Esophagus muscularis mucosa (tissue), 4 donors: ENCODE results near the gene SLC16A13. TPM values are rescaled to one million over a fixed set of nuclear protein-coding genes. Genes with fewer than 3 reads are reported as not detected.

ENCODE experiments used
- DNase-seq: peaks from one replicate; pipeline ENCODE4 v3.0.0-alpha.2; 2017; ENCODE audit errors: extremely low spot score
- H3K27ac ChIP-seq, 4 donors: fragments of 200-600 bp; sonication (generic); replicated peaks in 1 of 4; 1 replicate in 3 of 4; 2 replicates in 1 of 4; pipeline ENCODE4 v1.5.1; 2016 to 2019; ENCODE audit warnings: mild to moderate bottlenecking in 1 of 4
- H3K27me3 ChIP-seq, 4 donors: fragments of 200-600 bp; sonication (generic); one replicate each; pipeline versions ENCODE4 v1.5.1 to v1.6.0; 2016 to 2019
- H3K36me3 ChIP-seq, 4 donors: fragments of 200-600 bp; sonication (generic); one replicate each; pipeline ENCODE4 v1.5.1; 2016 to 2019
- H3K4me1 ChIP-seq, 4 donors: fragments of 200-600 bp; sonication (generic); one replicate each; pipeline ENCODE4 v1.5.1; 2016 to 2019
- H3K4me3 ChIP-seq, 4 donors: fragments of 200-600 bp; sonication (generic); 1 replicate in 2 of 4; 2 replicates in 2 of 4; pipeline ENCODE4 v1.5.1; 2016 to 2019; ENCODE audit warnings: mild to moderate bottlenecking in 4 of 4, moderate library complexity in 1 of 4
- H3K9me3 ChIP-seq, 4 donors: fragments of 200-600 bp; sonication (generic); 1 replicate in 3 of 4; 2 replicates in 1 of 4; pipeline ENCODE4 v1.5.1; 2016 to 2019
- EP300 ChIP-seq: sonication (generic); formaldehyde crosslinking; IDR thresholded peaks from one replicate; pipeline ENCODE4 v1.6.1; 2017; ENCODE audit warnings: antibody characterized with exemption
- POLR2A ChIP-seq: fragments of 450-650 bp; IDR thresholded peaks from one replicate; pipeline ENCODE4 v1.6.1; 2017; ENCODE audit warnings: antibody characterized with exemption, moderate library complexity, mild to moderate bottlenecking, low read depth
- POLR2AphosphoS5 ChIP-seq, 2 donors: sonication (generic); formaldehyde crosslinking; IDR thresholded peaks; one replicate each; pipeline ENCODE4 v1.6.1; 2017; ENCODE audit warnings: antibody characterized with exemption in 2 of 2
- WGBS: methylation state at CpG from one replicate; pipeline ENCODE4 v1.1.5; 2018; 5-methylcytosine and 5-hydroxymethylcytosine counted together
- intact Hi-C: fragments of 100-400 bp; cut with DNase I; formaldehyde crosslinking; loops from one replicate; pipeline ENCODE4 v1.15.1; 2023
- total RNA-seq, 4 donors: library from RNA; depleted of rRNA; stranded (reverse); fragments of >200 nt; gene quantifications; one replicate each; pipeline versions ENCODE4 v1.1.0 to v1.2.1, GENCODE V29; 2016
- TF ChIP-seq, protein P1 (sequence below), 3 experiments: fragments of 200-600 bp in 2 of 3; fragments of 450-650 bp in 1 of 3; sonication (generic) in 2 of 3; IDR thresholded peaks; one replicate each; pipeline ENCODE4 v1.5.1; 2017 to 2019; ENCODE audit warnings: antibody characterized with exemption in 3 of 3, mild to moderate bottlenecking in 2 of 3, moderate library complexity in 1 of 3

Gene SLC16A13
- total RNA-seq, 4 donors from 2014 or later: 0.19 to 1.2 (median 0.65) TPM

DNA sequence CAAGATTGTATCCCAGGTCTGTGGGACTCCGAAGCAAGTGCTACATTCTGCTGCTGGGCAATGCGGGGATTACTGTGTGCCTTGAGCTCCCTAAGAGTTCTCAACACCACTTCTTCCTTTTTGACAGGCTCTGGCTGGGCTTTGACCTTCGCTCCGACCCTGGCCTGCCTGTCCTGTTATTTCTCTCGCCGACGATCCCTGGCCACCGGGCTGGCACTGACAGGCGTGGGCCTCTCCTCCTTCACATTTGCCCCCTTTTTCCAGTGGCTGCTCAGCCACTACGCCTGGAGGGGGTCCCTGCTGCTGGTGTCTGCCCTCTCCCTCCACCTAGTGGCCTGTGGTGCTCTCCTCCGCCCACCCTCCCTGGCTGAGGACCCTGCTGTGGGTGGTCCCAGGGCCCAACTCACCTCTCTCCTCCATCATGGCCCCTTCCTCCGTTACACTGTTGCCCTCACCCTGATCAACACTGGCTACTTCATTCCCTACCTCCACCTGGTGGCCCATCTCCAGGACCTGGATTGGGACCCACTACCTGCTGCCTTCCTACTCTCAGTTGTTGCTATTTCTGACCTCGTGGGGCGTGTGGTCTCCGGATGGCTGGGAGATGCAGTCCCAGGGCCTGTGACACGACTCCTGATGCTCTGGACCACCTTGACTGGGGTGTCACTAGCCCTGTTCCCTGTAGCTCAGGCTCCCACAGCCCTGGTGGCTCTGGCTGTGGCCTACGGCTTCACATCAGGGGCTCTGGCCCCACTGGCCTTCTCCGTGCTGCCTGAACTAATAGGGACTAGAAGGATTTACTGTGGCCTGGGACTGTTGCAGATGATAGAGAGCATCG is 2.4 kb downstream of the SLC16A13 start:
- no peak overlapping the region for H3K4me3 ChIP-seq
- intact Hi-C loops: no loop called here
- H3K4me1 ChIP-seq: peaks cover 27 to 37% (median 35%) of the 10 kb centered on the region in 4 donors
- no peaks in the 10 kb centered on the region for H3K9me3 ChIP-seq
- TF ChIP-seq, protein P1, sequence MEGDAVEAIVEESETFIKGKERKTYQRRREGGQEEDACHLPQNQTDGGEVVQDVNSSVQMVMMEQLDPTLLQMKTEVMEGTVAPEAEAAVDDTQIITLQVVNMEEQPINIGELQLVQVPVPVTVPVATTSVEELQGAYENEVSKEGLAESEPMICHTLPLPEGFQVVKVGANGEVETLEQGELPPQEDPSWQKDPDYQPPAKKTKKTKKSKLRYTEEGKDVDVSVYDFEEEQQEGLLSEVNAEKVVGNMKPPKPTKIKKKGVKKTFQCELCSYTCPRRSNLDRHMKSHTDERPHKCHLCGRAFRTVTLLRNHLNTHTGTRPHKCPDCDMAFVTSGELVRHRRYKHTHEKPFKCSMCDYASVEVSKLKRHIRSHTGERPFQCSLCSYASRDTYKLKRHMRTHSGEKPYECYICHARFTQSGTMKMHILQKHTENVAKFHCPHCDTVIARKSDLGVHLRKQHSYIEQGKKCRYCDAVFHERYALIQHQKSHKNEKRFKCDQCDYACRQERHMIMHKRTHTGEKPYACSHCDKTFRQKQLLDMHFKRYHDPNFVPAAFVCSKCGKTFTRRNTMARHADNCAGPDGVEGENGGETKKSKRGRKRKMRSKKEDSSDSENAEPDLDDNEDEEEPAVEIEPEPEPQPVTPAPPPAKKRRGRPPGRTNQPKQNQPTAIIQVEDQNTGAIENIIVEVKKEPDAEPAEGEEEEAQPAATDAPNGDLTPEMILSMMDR (IDR thresholded peaks at IDR 0.05): no peak
- TF ChIP-seq POLR2AphosphoS5 (IDR thresholded peaks at IDR 0.05) (no peak), POLR2A (no peak), EP300 (no peak)
- no peak for DNase-seq
- peaks cover 0 to 31% (median 15%) of the 10 kb centered on the region in 4 donors for H3K27me3 ChIP-seq
- H3K27ac ChIP-seq: no peak overlapping the region
- H3K36me3 ChIP-seq: peaks cover 0 to 3% (median 0%) of the 10 kb centered on the region in 4 donors
- 84% methylated on average over 17 of the region's 19 CpGs for WGBS

DNA sequence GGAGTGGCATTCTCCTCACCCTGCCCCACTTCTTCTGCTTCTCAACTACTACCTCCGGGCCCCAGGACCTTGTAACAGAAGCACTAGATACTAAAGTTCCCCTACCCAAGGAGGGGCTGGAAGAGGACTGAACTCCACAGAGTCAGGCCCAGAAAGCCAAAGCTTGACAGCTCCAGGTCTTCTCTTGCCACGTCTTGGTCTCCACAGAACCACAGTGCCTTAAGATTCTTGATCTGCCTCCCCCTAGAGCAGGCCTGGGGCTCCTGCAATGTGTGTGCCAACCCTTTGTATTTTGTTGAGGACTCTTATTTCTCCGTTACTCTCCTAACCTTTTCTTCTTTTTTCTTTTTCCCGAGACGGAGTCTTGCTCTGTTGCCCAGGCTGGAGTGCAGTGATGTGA is 4.0 kb downstream of the SLC16A13 start:
- Histone ChIP-seq H3K27me3 (peaks cover 0 to 45% (median 26%) of the 10 kb centered on the region in 4 donors), H3K36me3 (peaks cover 0 to 3% (median 0%) of the 10 kb centered on the region in 4 donors), H3K27ac (no peak overlapping the region), H3K4me1 (peaks cover 33 to 46% (median 43%) of the 10 kb centered on the region in 4 donors), H3K4me3 (no peak overlapping the region), H3K9me3 (no peaks in the 10 kb centered on the region)
- WGBS: 94% methylated on average over 5 of the region's 5 CpGs
- TF ChIP-seq EP300: no peak
- TF ChIP-seq, protein P1 (IDR thresholded peaks at IDR 0.05): no peak
- TF ChIP-seq POLR2AphosphoS5 (IDR thresholded peaks at IDR 0.05): no peak
- TF ChIP-seq POLR2A: no peak
- DNase-seq: no peak
- intact Hi-C loops: no loop called here

GRCh38 chr17:7041607-7042500 is 6.0 kb downstream of the SLC16A13 start:
- Histone ChIP-seq H3K36me3 (peaks cover 0 to 3% (median 0%) of the 10 kb centered on the region in 4 donors), H3K4me1 (peaks cover 33 to 36% (median 35%) of the 10 kb centered on the region in 4 donors), H3K27me3 (peaks cover 0 to 41% (median 27%) of the 10 kb centered on the region in 4 donors), H3K9me3 (no peaks in the 10 kb centered on the region), H3K4me3 (peak overlapping the region; percentile 49 to 63 (median 54)), H3K27ac (peak overlapping the region in 2 of 4 donors; percentile 19 to 23)
- TF ChIP-seq POLR2AphosphoS5 (IDR thresholded peaks at IDR 0.05): no peak
- TF ChIP-seq EP300: no peak
- TF ChIP-seq, protein P1 (IDR thresholded peaks at IDR 0.05): no peak
- no peak for TF ChIP-seq POLR2A
- intact Hi-C loops: no loop called here
- WGBS: 47% methylated on average over 21 of the region's 43 CpGs
- DNase-seq: no peak

DNA sequence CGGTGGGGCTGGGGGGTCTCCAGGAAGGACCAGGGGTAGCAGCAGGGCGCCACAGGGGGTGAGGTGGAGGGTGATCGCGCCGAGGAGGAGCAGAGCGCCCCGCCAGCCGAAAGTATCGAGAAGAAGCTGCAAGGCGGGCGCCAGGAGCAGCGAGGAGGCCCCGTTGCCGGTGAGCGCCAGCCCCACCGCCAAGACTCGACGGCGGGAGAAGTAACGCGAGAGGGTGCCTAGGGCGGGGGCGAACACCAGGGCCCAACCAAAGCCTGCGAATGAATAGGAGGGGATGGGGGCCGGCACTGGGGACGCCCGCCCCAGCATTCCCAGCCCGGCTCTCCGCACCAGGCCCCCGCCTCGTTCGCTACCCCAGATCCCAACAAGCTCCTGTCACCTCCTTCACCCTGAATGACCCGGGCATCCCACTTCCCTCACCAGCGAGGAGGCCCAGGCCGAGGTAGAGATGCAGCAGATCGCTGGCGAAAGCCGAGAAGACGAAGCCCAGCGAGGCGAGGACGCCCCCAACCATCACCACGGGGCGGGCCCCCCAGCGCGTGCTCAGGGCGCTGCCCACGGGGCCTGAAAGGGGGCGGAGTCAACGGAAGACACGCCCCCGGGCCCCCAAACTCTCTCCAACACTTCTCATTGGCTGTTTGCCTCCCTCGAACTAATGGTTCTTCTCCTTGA is 6.8 kb downstream of the SLC16A13 start:
- Histone ChIP-seq H3K27me3 (peaks cover 0 to 41% (median 27%) of the 10 kb centered on the region in 4 donors), H3K27ac (peak overlapping the region in 3 of 4 donors; percentile 18 to 23 (median 19)), H3K9me3 (no peaks in the 10 kb centered on the region), H3K4me1 (peaks cover 36 to 43% (median 42%) of the 10 kb centered on the region in 4 donors), H3K4me3 (peak overlapping the region; percentile 49 to 63 (median 54)), H3K36me3 (peaks cover 0 to 3% (median 0%) of the 10 kb centered on the region in 4 donors)
- TF ChIP-seq EP300 (no peak), POLR2AphosphoS5 (IDR thresholded peaks at IDR 0.05) (no peak), POLR2A (no peak)
- TF ChIP-seq, protein P1 (IDR thresholded peaks at IDR 0.05): no peak
- intact Hi-C loops: no loop called here
- 30% methylated on average over 16 of the region's 53 CpGs for WGBS
- no peak for DNase-seq
